PC-3 (cell line): ENCODE results near the gene NTN4.

Source experiments
- CTCF ChIP-seq: fragments of 300-600 bp; sonication (generic); conservative IDR thresholded peaks from 2 replicates; pipeline ENCODE4 v1.5.1; 2017; ENCODE audit warnings: antibody characterized with exemption, low read depth, mild to moderate bottlenecking, low read length
- EZH2phosphoT487 ChIP-seq: fragments of 300-600 bp; sonication (generic); IDR thresholded peaks from 2 replicates; pipeline ENCODE4 v1.6.1; 2018; ENCODE audit warnings: mild to moderate bottlenecking, antibody characterized with exemption, low read length, borderline replicate concordance

- TF ChIP-seq CTCF, result no peak
- TF ChIP-seq EZH2phosphoT487, result no peak
Observed at GRCh38 chr12:95624589-95624988, 166.0 kb downstream of the NTN4 start.
